Posterior cingulate gyrus (tissue), 11 donors: Measurements from ENCODE around the gene SLC6A8.
"Not testable (repeated sequence)": the region's sequence is repeated elsewhere in the genome, so short reads cannot be mapped to it uniquely, and the experiment has no call there.

Experiments used
- DNase-seq, 10 donors: peaks; one replicate each; pipeline versions ENCODE4 v3.0.0 to v3.0.0-alpha.2; 2020 to 2021; ENCODE audit warnings: mixed read lengths in 3 of 10
- intact Hi-C: fragments of 100-400 bp; cut with DNase I; formaldehyde crosslinking; loops from one replicate; pipeline ENCODE4 v1.15.1; 2023

SLC6A8 gene

DNA sequence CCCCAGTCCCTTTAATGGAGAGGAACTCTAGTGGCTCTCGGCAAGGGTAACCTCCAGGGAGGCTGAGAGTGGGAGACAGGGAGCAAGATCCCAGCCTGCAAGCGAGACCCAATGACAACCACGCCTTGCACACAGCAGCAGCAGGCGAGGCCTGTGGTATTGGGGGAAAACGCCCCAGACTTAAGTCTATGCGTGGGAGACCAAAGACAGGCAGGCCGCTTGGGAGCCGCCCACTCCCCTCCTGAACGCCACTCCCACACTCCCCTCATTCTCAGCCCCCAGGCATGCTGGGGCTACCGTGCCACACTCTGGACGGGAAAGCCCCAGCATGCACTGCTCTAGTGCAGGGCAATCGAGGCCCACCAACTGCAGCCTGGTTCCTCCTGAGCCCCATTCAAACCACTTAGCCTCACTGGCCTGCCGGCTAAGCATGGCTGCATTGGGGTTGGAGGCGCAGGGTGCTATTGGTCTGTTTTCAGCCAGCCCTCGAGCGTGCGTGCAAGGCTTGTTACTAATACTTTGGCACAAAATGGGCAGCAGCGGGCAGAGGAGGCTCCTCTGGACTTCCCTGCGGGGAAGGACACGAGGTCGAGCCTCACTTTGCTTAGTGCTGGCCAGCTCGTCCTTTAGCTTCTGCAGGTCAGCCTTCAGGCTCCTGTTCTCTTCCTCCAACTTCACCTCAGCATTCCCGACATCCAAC lies 14.8 kb downstream of the SLC6A8 start:
- peak in 1 of 10 donors; percentile 49 for DNase-seq
- intact Hi-C loops, result no loop called here

DNA sequence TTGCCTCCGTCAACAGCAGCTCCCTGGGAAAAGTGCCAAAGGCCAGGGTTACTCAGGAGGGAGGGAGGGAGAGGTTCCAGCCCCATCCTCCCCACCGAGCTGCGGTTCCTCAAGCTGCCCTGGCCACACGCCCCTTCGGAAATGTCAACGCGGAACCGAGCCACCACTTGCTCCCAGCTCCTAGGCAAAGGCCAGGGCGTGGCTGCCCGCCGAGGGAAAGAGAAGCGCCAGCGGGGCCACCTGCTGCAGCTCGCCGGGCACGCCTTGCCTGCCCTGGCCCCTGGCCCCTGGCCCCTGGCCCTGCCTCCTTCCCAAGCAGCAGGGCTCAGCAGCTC lies 15.3 kb downstream of the SLC6A8 start:
- DNase-seq, result no peak
- intact Hi-C loops, result no loop called here

DNA sequence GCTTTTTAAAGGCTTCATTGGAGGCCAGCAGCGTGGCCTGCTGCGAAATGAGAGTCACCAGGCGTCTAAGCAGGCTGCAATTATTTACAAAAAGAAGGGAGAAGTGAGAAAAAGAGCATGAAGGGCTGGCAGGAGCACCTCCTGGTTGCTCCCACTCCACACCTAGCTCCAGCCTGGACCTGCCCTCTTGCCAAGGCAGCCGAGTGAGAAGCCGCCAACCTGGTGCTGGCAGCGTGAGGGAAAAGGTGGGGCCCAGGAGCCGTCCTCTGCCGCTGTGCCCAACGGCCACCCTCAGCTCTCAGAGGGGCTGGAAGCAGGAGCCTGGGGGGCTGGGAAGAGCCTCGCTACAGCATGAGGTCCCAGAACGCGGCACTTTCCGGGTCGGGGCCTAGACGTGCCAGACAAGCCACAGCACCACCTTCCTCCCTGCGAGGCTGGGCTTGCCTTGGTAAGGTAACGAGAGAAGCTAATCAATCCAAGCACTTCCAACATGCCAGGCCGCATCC lies 16.3 kb downstream of the SLC6A8 start:
- DNase-seq, result no peak
- intact Hi-C loops, result no loop called here

DNA sequence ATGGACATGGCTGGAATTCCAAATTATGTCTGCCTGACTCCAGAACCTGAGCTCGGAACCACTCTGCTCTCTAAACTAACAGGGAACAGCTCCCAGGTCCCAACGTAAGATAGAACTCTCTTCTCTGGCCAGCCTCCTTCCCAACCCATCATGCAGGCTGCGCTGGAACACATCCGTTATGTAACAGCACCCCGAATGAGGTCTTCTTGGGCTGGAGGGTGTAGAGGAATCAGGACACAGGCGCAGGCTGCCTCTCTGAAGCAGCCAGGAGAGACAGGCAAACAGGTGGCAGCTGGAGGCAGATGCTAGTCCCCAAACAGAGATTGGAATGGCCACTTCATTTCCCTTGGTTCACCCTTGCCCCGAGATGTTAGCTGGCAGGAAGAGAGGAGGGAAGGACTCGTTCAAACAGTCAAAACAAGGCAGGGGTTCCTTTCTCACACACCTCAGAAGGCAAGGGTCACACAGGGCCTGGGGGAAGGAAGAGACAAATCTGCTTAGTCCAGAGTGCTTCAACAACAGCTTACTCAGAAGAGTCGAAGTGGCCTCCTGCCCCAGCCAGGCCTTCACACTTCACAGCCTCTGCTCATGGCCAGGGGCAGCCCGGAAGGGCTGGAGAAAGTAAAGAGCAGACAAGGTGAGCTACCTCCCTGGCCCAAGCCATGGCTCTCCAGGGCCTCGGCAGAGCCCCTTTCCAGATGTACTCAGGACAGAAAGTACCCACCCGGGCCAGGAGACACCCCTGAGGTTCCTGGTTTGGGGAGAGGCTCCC lies 17.1 kb downstream of the SLC6A8 start:
- intact Hi-C loops, result not testable (repeated sequence)
- peak in 2 of 10 donors; percentile 37 to 83 for DNase-seq

DNA sequence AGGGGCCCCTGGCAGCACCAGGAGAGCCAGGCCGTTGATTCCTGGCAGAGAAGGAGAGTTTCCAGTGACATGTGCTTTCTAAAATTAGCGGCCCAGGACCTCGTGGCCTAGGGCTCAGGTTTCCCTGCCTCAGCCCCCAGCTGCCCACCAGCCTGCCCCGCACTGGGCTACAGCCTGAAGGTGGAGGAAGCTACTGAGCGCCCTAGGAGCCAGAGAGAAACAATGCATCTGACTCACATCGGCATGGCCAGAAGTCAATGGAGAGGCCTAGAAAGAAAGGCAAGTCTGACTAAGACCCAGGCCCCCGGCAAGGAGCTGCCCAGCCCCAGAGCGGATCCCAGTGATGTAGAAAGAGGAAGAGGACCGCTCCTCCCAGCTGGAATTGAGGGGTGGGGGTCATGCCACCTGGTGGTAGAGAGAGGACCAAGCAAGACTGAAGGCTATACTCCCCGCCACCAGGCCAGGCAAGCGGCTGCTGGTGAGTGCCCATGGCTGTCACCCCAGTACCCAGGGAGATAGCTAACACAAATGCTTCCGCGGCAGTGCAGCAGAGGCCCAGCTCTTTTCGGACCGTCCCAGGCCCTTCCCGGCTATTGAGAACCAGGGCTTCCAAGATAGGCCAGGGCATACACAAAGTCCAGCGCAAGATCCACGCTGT lies 17.8 kb downstream of the SLC6A8 start:
- intact Hi-C loops, result not testable (repeated sequence)
- peak in 1 of 10 donors; percentile 33 for DNase-seq

DNA sequence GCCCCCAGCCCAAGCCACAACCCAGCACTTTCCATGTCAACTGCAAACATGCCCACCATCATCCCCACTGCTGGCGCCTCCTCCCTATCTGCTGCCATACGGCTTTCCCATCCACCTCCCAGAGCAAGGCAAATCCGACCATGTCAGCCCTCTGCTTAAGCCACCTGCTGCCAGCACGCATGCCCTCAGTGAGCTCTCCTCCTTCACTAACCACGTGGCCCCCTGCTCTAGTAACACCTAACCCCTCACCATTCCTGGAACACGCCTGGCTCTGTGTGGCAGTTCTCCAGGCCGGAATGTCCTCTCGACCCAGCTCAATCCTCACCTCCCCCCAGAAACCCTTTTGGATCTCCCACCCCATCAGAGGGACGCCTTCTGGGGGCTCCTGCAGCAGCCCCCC lies 19.1 kb downstream of the SLC6A8 start:
- intact Hi-C loops, result no loop called here
- peak in 1 of 10 donors; percentile 46 for DNase-seq

DNA sequence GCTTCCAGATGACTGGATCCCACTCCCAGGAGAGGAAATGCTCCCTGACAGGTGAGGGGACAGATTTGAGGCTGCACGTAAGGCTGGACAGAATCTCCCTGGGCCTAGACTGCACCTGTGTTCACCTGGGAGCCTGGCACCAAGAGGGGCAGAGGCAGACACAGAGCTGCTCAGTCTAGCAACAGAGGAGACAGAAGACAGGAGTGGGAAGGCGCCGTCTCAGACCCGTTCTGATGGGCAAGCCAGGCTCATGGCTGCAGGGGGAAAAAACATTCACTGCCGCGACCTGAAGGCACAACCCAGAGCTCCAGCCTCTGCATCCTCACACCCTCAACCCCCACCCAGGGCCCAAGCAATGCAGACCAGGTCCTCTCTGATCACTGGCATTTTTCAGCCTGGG lies 19.7 kb downstream of the SLC6A8 start:
- DNase-seq, result peak in 1 of 10 donors; percentile 76
- intact Hi-C loops, result no loop called here

DNA sequence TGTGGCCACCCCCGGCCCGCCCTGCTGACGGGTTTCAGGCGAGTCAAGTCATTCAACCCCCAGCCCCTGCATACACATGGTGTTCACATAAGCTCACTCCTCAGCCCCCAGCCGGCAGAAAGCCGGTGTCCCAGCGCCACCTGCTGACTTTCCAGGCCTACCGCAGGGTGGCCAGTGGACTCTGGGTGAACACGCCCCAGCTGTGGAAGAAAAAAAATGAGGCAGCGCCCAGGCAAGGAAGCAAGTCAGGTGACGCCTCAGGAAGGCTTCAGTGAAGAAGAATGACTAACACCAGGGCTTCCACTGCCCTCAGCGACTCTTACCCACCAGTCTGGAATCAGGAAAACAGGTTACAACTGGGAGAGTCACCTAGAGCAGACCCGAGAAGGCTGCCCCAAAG lies 20.7 kb downstream of the SLC6A8 start:
- intact Hi-C loops, result no loop called here
- peak; percentile 63 to 97 (median 76) for DNase-seq

DNA sequence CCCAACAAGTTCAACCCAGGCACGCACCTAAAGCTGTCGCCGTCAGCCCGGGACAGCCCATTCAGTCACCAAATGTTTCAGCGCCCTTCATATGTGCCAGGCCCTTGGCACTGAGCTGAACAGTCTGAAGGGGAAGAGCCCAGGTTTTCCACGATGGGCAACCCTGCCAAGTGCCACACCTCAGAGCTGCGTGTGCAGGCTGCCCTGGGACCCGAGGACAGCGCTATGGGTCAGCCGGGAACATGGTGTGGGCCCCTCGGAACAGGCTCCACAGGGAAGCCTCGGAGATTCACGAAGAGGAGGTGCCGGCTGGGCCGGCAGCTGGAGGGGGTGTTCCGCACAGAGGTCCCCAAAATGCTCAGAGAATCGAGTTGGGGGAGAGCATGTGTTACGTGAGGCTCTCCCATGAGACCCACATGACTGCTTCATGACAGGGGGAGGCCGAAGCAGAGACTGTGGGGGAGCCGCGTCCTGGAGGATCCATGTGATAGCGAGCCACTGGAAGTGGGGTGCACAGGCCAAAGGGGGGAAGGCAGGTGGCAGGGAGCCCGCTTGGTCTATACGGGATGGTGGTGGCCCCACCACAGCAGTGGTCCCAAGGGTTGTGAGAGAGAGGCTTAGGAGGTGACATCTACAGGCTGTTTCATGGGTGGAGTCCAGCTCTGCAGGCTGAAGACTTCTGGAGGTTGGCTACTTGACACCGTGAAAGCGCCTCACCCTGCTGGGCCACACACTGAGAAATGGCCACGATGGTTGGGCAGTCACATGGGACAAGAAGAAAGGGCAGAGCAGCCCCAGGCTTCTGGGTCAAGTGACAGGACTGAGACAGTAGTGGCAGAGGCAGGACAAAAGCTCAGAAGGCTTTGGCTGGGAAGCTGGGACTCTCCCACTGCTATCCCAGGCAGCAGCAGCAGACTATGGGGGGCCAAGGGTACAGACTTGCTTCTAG lies 22.3 kb downstream of the SLC6A8 start:
- intact Hi-C loops, result no loop called here
- peak in 1 of 10 donors; percentile 67 for DNase-seq

DNA sequence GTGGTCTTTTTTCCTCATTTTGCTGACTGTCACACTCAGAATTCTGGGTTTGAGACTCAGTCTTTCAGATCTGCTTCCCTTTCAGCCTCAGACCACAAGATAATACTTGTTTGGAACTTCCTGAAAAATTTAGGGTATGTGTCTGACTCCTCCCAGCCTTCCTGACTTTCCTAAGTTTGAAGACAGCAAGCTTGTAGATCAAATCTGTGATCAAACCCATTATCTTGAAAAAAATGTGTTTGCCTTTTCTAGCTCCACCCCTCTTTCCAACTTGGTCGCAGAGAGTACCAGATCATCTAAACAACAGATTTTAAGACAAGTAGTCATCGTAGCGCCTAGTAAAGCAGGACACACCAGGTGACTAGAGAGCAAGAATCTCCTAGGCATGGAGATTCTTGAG lies 26.5 kb downstream of the SLC6A8 start:
- intact Hi-C loops, result no loop called here
- DNase-seq, result no peak

DNA sequence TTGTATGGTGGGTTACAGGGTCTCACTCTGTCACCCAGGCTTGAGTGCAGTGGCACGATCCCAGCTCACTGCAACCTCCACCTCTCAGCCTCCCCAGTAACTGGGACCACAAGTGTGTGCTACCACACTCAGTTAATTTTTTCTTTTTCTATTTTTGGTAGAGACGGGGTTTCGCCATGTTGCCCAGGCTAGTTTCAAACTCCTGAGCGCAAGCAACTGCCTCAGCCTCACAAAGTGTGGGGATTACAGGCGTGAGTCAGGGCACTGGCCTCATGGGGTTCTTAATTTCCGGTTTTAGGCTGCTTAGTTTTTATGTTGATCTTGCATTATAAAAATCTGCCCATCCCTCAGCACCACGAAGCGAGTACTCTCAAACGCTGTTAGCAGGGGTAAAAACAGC lies 29.7 kb downstream of the SLC6A8 start:
- no peak for DNase-seq
- intact Hi-C loops, result no loop called here

DNA sequence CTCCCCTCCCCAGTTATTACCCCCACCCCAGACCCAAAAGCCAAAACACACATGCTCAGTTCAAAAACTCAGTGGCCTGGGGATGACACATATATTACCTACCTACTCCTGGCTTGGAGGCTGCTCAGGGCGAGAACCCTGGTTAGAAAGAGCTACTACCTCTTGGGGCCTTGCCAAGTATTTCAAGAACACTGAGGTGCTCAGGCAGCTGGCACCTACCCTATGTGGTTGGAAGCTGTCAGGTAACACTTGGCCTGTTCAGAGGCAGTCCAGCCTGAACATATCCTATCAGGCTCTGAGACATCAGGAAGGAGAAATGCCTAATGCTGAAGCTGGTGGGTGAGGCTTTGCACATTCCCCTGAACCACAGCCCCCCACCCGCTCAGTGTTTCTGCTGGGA lies 31.5 kb downstream of the SLC6A8 start:
- intact Hi-C loops, result no loop called here
- DNase-seq, result no peak

DNA sequence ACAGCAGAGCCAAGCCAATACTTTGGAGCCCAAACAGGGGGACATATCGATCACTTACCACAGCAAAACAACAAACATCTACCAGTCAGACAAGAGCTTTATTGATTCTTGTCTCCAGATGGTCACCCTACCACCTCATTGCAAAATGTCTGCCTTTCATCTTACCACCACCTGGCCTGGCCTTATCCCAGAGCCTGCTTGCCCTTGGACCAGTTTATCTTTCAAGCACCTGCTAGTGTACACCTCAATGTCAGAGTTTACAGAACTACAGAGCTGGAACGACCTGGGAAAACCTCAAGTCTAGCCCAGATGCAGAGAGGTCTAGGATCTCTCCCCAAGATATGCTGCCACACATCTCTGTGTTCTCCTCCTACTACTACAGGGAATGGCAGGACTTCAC lies 32.0 kb downstream of the SLC6A8 start:
- intact Hi-C loops, result no loop called here
- DNase-seq, result no peak

DNA sequence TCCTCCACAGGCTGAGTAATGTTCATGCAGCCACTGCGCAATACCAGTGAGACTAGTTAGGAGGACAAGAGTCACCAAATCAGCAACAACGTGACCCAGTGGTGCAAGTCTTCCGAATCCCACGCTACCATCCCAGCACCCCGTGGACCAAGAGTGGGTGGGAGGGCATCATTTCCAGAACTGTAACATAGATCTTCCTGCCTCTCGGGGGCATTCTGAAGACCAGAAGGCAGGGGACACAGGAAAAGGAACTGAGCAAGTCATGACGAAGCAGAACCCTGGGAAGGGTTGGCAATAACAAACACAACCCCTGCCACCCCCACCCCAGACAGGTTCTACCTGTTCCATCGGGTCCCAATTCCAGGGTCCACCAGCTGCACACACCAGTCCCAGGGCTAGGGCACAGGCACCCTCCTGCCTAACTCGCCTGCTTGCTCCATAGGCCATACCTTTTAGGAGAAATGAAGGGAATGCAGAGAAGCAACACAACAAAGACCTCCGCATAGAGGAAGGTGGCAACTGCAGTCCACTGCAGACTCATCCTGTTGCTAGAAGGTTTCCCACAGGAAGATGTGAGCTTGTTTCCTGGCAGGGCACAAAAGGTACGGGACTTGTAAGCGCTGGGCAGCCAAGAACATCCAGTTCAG lies 35.1 kb downstream of the SLC6A8 start:
- DNase-seq, result peak in 2 of 10 donors; percentile 5 to 79
- intact Hi-C loops, result no loop called here

DNA sequence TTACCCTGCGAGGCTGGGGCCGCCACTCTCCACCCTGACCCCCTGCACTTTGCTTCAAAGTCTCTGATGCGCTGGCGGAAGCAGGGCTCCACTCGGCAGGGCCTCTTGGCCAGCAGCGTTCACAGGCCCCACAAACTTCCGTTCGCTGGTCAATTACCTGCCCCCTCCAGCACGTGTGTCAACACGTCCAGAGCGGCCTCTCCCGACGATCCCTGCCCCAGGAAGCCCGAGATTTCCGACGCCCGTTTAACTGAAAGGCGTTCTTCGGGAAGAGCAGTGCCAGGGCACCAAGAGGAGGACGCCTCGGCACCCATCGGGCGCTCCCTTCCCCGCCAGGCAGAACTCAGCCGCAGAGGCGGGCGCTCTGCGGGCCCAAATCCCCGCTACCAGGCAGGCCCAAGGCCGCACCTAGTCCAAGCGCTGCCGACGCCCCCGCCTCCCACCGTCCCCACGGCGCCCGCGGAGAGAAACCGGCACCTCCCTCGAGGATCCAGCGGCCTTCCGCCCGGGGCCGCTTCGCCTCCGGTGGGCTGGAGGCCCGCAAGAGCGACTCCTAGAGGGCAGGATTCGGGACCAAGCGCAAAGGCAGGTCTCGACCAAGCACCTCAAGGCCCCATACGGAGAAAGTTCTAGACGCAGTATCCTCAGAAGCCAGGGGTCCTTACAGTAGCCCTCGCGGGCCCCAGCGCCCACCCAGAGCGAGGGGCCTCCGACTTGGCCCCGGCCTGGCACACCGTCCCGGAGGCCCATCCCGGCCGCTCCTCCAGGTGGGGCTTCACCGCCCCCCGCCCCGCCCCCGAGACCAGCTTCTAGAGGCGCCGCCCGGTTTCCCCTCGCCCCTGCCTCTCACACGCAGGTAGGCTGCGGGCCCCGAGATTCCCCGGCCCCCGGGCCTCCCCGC lies 35.9 kb downstream of the SLC6A8 start:
- peak in 3 of 10 donors; percentile 76 to 80 (median 77) for DNase-seq
- intact Hi-C loops, result no loop called here

DNA sequence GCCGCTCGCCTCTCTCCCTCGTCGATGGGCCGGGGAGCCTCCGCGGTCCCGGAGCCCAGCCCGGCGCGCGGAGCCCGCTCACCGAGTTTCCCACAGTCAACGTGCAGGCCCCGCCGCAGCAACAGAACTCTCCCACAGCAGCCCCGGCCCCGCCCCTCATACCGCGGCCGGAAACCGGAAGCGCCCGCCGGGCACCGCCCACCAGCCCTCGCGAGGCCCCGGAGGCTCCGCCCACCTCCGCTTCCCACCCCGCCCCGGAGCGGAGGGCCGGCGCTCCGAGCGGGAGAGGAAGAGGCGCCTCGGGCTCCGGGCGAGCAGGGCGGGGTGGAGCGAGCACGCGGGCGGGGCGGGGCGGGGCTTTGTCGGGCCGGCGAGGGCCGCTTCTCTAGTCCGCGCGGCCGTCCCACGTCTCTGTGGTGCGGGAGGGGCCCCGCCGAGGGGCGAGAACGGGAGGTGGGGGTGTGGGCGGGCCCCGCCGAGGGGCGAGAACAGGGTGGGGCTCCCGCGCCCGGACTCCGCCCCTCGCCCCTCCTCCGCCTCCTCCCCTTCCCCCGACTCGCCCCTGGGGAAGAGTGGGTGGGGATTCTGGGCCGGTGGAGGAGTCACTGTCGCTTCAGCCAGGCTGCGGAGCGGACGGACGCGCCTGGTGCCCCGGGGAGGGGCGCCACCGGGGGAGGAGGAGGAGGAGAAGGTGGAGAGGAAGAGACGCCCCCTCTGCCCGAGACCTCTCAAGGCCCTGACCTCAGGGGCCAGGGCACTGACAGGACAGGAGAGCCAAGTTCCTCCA lies 36.7 kb downstream of the SLC6A8 start, which contains the start of the genes ABCD1 and BCAP31:
ABCD1 (plus strand) TSS at position 605 of the 787 bp plus-strand sequence. CDS start 411 bp downstream, outside the sequence.
BCAP31 (minus strand) TSS at position 136 of the 787 bp plus-strand sequence. CDS start 1,143 bp downstream, outside the sequence.
- DNase-seq, result peak; percentile 73 to 97 (median 82)
- intact Hi-C loops, result no loop called here

DNA sequence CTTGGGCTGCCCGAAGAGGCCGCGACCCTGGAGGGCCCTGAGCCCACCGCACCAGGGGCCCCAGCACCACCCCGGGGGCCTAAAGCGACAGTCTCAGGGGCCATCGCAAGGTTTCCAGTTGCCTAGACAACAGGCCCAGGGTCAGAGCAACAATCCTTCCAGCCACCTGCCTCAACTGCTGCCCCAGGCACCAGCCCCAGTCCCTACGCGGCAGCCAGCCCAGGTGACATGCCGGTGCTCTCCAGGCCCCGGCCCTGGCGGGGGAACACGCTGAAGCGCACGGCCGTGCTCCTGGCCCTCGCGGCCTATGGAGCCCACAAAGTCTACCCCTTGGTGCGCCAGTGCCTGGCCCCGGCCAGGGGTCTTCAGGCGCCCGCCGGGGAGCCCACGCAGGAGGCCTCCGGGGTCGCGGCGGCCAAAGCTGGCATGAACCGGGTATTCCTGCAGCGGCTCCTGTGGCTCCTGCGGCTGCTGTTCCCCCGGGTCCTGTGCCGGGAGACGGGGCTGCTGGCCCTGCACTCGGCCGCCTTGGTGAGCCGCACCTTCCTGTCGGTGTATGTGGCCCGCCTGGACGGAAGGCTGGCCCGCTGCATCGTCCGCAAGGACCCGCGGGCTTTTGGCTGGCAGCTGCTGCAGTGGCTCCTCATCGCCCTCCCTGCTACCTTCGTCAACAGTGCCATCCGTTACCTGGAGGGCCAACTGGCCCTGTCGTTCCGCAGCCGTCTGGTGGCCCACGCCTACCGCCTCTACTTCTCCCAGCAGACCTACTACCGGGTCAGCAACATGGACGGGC lies 37.5 kb downstream of the SLC6A8 start:
- DNase-seq, result peak in 2 of 10 donors; percentile 77 to 78
- intact Hi-C loops, result no loop called here
